GM12878 (cell line): ENCODE measurements around the gene DLGAP5. TPM values are rescaled to one million over a fixed set of nuclear protein-coding genes. Genes with fewer than 3 reads are reported as not detected.

Experiments
- ATAC-seq: fragments of 200-7000 bp; cut with Tn5 transposase; 3 replicates; pipeline ENCODE4 v1.9.1; 2020; ENCODE audit warnings: mild to moderate bottlenecking, moderate library complexity
- BruUV-seq: library from RNA; stranded (reverse); fragments of 400-500 nt; replicated peaks from 2 replicates; lab custom pipeline; 2021; lab: Mats Ljungman, UMichigan
- CTCF ChIA-PET: fragments of 300-600 bp; sonication (Branson Sonifier 250); formaldehyde crosslinking; extraction: SDS; loops from one replicate; lab custom pipeline; 2021; ENCODE audit warnings: inconsistent platforms; lab: Yijun Ruan, JAX
- POLR2A ChIA-PET: fragments of 350-600 bp; formaldehyde crosslinking; extraction: SDS; loops from one replicate; lab custom pipeline; 2021; ENCODE audit warnings: inconsistent platforms; lab: Charles Lee
- RAD21 ChIA-PET: fragments of 300-600 bp; sonication (Branson Sonifier 250); formaldehyde crosslinking; loops from one replicate; lab custom pipeline; 2023; ENCODE audit warnings: antibody characterized with exemption; ENCODE audit not compliant: unreplicated experiment; lab: Charles Lee
- SMC1A ChIA-PET: fragments of 300-600 bp; sonication (Branson Sonifier 250); formaldehyde crosslinking; loops from one replicate; lab custom pipeline; 2023; ENCODE audit not compliant: unreplicated experiment, uncharacterized antibody; lab: Charles Lee
- DNase-seq: peaks from one replicate; pipeline ENCODE4 v3.0.0-alpha.2; 2011; ENCODE audit warnings: low read depth, low spot score
- FAIRE-seq: peaks from 3 replicates; lab custom pipeline; 2011; peaks lifted over from hg19 to GRCh38; lab: Jason Lieb, UNC
- H2AFZ ChIP-seq: 2 replicates; pipeline ENCODE4 v1.6.0; 2011; ENCODE audit warnings: low read depth, low read length, control low read depth; ENCODE audit not compliant: control insufficient read depth
- H3K27ac ChIP-seq: 2 replicates; pipeline ENCODE4 v1.5.1; 2011; ENCODE audit warnings: control low read depth; ENCODE audit not compliant: control insufficient read depth, insufficient read depth
- H3K27me3 ChIP-seq, 2 experiments: replicated peaks in 1 of 2; 2 replicates each; pipeline versions ENCODE4 v1.6.0 to v1.6.1; 2011; ENCODE audit warnings: low read length in 1 of 2; ENCODE audit not compliant: control insufficient read depth in 2 of 2, insufficient read depth in 2 of 2
- H3K36me3 ChIP-seq, 2 experiments: 2 replicates each; pipeline ENCODE4 v1.5.1; 2011; ENCODE audit warnings: low read length in 1 of 2; ENCODE audit not compliant: control insufficient read depth in 2 of 2, insufficient read depth in 2 of 2
- H3K4me1 ChIP-seq: 2 replicates; pipeline ENCODE4 v1.6.1; 2011; ENCODE audit warnings: mild to moderate bottlenecking, low read length, moderate library complexity, mixed read lengths; ENCODE audit not compliant: control insufficient read depth, insufficient read depth
- H3K4me2 ChIP-seq: 2 replicates; pipeline ENCODE4 v1.6.0; 2011; ENCODE audit warnings: control low read depth; ENCODE audit not compliant: control insufficient read depth, insufficient read depth
- H3K4me3 ChIP-seq: fragments of 200-600 bp; sonication (generic); 2 replicates; pipeline ENCODE4 v1.5.1; 2016
- H3K79me2 ChIP-seq: 2 replicates; pipeline ENCODE4 v1.6.0; 2011; ENCODE audit warnings: low read length; ENCODE audit not compliant: control insufficient read depth, insufficient read depth
- H3K9ac ChIP-seq: 2 replicates; pipeline ENCODE4 v1.8.0; 2011; ENCODE audit warnings: low read length, control low read depth, mixed read lengths; ENCODE audit not compliant: control insufficient read depth, insufficient read depth
- H3K9me3 ChIP-seq: replicated peaks from 3 replicates; pipeline ENCODE4 v1.5.1; 2011; ENCODE audit warnings: mild to moderate bottlenecking, low read length; ENCODE audit not compliant: control insufficient read depth, insufficient read depth
- H4K20me1 ChIP-seq: 2 replicates; pipeline ENCODE4 v1.6.0; 2011; ENCODE audit not compliant: control insufficient read depth, insufficient read depth
- IRF3 ChIP-seq: fragments of 450-650 bp; IDR thresholded peaks from 2 replicates; pipeline ENCODE4 v1.6.1; 2014; ENCODE audit warnings: mild to moderate bottlenecking
- JUND ChIP-seq: IDR thresholded peaks from 2 replicates; pipeline ENCODE4 v1.6.1; 2012; ENCODE audit warnings: low read depth, mild to moderate bottlenecking, low read length, improper control_type of control experiment, moderate library complexity
- MLLT1 ChIP-seq: fragments of 450-650 bp; IDR thresholded peaks from 2 replicates; pipeline ENCODE4 v1.6.1; 2016; ENCODE audit warnings: mild to moderate bottlenecking
- NKRF ChIP-seq: fragments of 450-650 bp; conservative IDR thresholded peaks from 2 replicates; pipeline ENCODE4 v1.6.1; 2017; ENCODE audit warnings: mild to moderate bottlenecking, moderate library complexity
- PML ChIP-seq: IDR thresholded peaks from 2 replicates; pipeline ENCODE4 v1.6.1; 2012; ENCODE audit warnings: low read length, inconsistent platforms
- POLR2AphosphoS2 ChIP-seq: IDR thresholded peaks from 2 replicates; pipeline ENCODE4 v1.6.1; 2011; ENCODE audit warnings: low read depth, mild to moderate bottlenecking, low read length, improper control_type of control experiment, moderate library complexity
- TBL1XR1 ChIP-seq: IDR thresholded peaks from 2 replicates; pipeline ENCODE4 v1.6.1; 2012; ENCODE audit warnings: low read depth, low read length, improper control_type of control experiment
- ZBTB33 ChIP-seq: fragments of 450-650 bp; IDR thresholded peaks from 2 replicates; pipeline ENCODE4 v1.6.1; 2017; ENCODE audit warnings: mild to moderate bottlenecking
- WGBS: methylation state at CpG from one replicate; pipeline ENCODE4 v1.1.6; 2016; ENCODE audit warnings: low lambda C conversion rate; ENCODE audit not compliant: insufficient replicate concordance, insufficient coverage; ENCODE audit errors: missing lambda C conversion rate; 5-methylcytosine and 5-hydroxymethylcytosine counted together
- in situ Hi-C: fragments of 300-500 bp; cut with MboI; formaldehyde crosslinking; loops from 9 replicates; pipeline ENCODE4 v1.14.3; 2018; ENCODE audit warnings: mixed read lengths
- intact Hi-C: fragments of 100-400 bp; cut with micrococcal nuclease; formaldehyde crosslinking; loops from one replicate; pipeline ENCODE4 v1.14.2; 2022; ENCODE audit not compliant: unreplicated experiment
- polyA plus RNA-seq, 11 experiments: library from polyadenylated mRNA; depleted of rRNA in 4 of 11; unstranded in 6 of 11; stranded (reverse) in 5 of 11; fragments of >200 nt; fragmentation: Nextera tagmentation in 4 of 11; fragmentation: Illumina TruSeq in 1 of 11; extraction: Ambion mirVana in 4 of 11; extraction: Trizol in 1 of 11; gene quantifications; 1 replicate in 1 of 11; 2 replicates in 10 of 11; pipeline versions ENCODE4 v1.2.1 to v1.2.3, GENCODE V29; 2011 to 2016; ENCODE audit warnings: inconsistent platforms in 2 of 11, missing spikeins in 2 of 11, low read depth in 1 of 11
- total RNA-seq, 4 experiments: library from RNA; depleted of rRNA in 3 of 4; stranded (reverse); fragments of >200 nt in 3 of 4; fragmentation: Illumina TruSeq in 1 of 4; extraction: Trizol in 1 of 4; gene quantifications; 2 replicates each; pipeline versions ENCODE4 v1.2.1 to v1.2.3, GENCODE V29; 2013 to 2021

The DLGAP5 gene
- total and polyA plus RNA-seq, 10 of the 15 experiments (the other 5 are each of a cell fraction or from before 2014, with no cell fraction given) = 40.9 to 106 (median 67.6) TPM

- in situ Hi-C loops = no loop called here
- no TSS peak for BruUV-seq
- ChIA-PET SMC1A (interaction anchor here (0.7 to 1.9 kb wide), 4 partner anchors 22 to 50 kb away, joined by 3 to 8 read pairs (median 3); no protein-coding TSS in a partner anchor), RAD21 (no interaction called here), CTCF (interaction anchor here (1.1 to 1.3 kb wide), 2 partner anchors 24 to 38 kb away, joined by 3 to 5 read pairs; no protein-coding TSS in a partner anchor), POLR2A (interaction anchor here (1.3 kb wide), 1 partner anchor 25 kb away, joined by 3 read pairs; no protein-coding TSS in a partner anchor)
- 74% methylated on average over 2 of the region's 2 CpGs for WGBS
- intact Hi-C loops = no loop called here
- ATAC-seq (no peak), FAIRE-seq (no peak), DNase-seq (no peak)
- Histone ChIP-seq H3K27ac (no peak overlapping the region), H3K4me3 (no peak overlapping the region), H3K4me2 (no peak overlapping the region), H3K27me3 (no peaks in the 10 kb centered on the region), H2AFZ (no peak overlapping the region), H3K9me3 (no peaks in the 10 kb centered on the region), H3K79me2 (peaks cover 4% of the 10 kb centered on the region), H4K20me1 (peaks cover 3% of the 10 kb centered on the region; the same call in 1 of the 2 replicates), H3K9ac (no peak overlapping the region), H3K4me1 (peaks cover 6% of the 10 kb centered on the region), H3K36me3 (no peaks in the 10 kb centered on the region)
- TF ChIP-seq TBL1XR1 = no peak
- TF ChIP-seq PML = no peak
- no peak for TF ChIP-seq MLLT1
- TF ChIP-seq JUND = no peak
- TF ChIP-seq IRF3 = no peak
- TF ChIP-seq POLR2AphosphoS2 = no peak
- no peak for TF ChIP-seq ZBTB33
- TF ChIP-seq NKRF = no peak
Observed at GRCh38 chr14:55127460-55127951, 63.9 kb downstream of the DLGAP5 start.
